HepG2 (cell line): ENCODE measurements around the gene ACTN1. TPM values are rescaled to one million over a fixed set of nuclear protein-coding genes. Genes with fewer than 3 reads are reported as not detected.
A peak's percentile ranks its signal among the peaks of the same experiment; 100 is the strongest.

Experiments used
- ATAC-seq: fragments of 200-7000 bp; cut with Tn5 transposase; 3 replicates; pipeline ENCODE4 v1.9.1; 2020; ENCODE audit warnings: mild to moderate bottlenecking, moderate library complexity
- BruUV-seq: library from RNA; stranded (reverse); fragments of 400-500 nt; replicated peaks from 2 replicates; lab custom pipeline; 2021; lab: Mats Ljungman, UMichigan
- CTCF ChIA-PET: fragments of 300-600 bp; formaldehyde crosslinking; extraction: SDS; loops from one replicate; lab custom pipeline; 2021; ENCODE audit warnings: low total read pairs, inconsistent platforms, low intra/inter-chr PET ratio; lab: Yijun Ruan, JAX
- POLR2A ChIA-PET: fragments of 350-600 bp; sonication (Branson Sonifier 250); formaldehyde crosslinking; loops from one replicate; lab custom pipeline; 2020; ENCODE audit warnings: antibody characterized with exemption, inconsistent platforms; lab: Yijun Ruan, JAX
- DNase-seq: peaks from one replicate; pipeline ENCODE4 v3.0.0-alpha.2; 2015; ENCODE audit warnings: low spot score
- FAIRE-seq: peaks from 3 replicates; lab custom pipeline; 2011; peaks lifted over from hg19 to GRCh38; lab: Jason Lieb, UNC
- H2AFZ ChIP-seq: one replicate; pipeline ENCODE4 v1.6.1; 2011; ENCODE audit warnings: low read length, inconsistent platforms
- H3K27ac ChIP-seq: fragments of 300-600 bp; 3 replicates; pipeline ENCODE4 v1.8.0; 2011; ENCODE audit warnings: mixed run types, mild to moderate bottlenecking, mixed read lengths, low read length, inconsistent platforms; ENCODE audit not compliant: insufficient read depth; ENCODE audit errors: extremely low read length
- H3K27me3 ChIP-seq, 2 experiments: fragments of 200-600 bp in 1 of 2; 2 replicates in 1 of 2; 3 replicates in 1 of 2; pipeline versions ENCODE4 v1.6.0 to v1.8.0; 2011; ENCODE audit warnings: low read length in 2 of 2, mild to moderate bottlenecking in 2 of 2, moderate library complexity in 2 of 2, inconsistent platforms in 1 of 2; ENCODE audit not compliant: insufficient read depth in 2 of 2, control insufficient read depth in 1 of 2
- H3K36me3 ChIP-seq, 2 experiments: fragments of 200-600 bp in 1 of 2; replicated peaks in 1 of 2; 2 replicates in 1 of 2; 3 replicates in 1 of 2; pipeline versions ENCODE4 v1.5.1 to v1.8.0; 2011; ENCODE audit warnings: low read length in 2 of 2, inconsistent platforms in 1 of 2; ENCODE audit not compliant: insufficient read depth in 2 of 2, control insufficient read depth in 1 of 2
- H3K4me1 ChIP-seq: 2 replicates; pipeline ENCODE4 v1.5.1; 2012; ENCODE audit warnings: low read length, inconsistent platforms; ENCODE audit not compliant: insufficient read depth
- H3K4me2 ChIP-seq: 2 replicates; pipeline ENCODE4 v1.6.0; 2011; ENCODE audit warnings: low read depth, low read length, inconsistent platforms
- H3K4me3 ChIP-seq, 3 experiments: fragments of 200-600 bp in 1 of 3; sonication (generic), shearing (Covaris generic) in 1 of 3; replicated peaks in 1 of 3; 2 replicates each; pipeline ENCODE4 v1.5.1; 2011 to 2016; ENCODE audit warnings: low read length in 3 of 3, inconsistent platforms in 2 of 3, low read depth in 2 of 3, mild to moderate bottlenecking in 2 of 3, control low read depth in 1 of 3, mixed read lengths in 1 of 3; ENCODE audit not compliant: insufficient read depth in 1 of 3
- H3K79me2 ChIP-seq: one replicate; pipeline ENCODE4 v1.6.1; 2011; ENCODE audit warnings: low read length, inconsistent platforms; ENCODE audit not compliant: insufficient read depth
- H3K9ac ChIP-seq: 2 replicates; pipeline ENCODE4 v1.6.0; 2011; ENCODE audit warnings: mild to moderate bottlenecking, low read depth, low read length, inconsistent platforms; ENCODE audit not compliant: insufficient read depth
- H3K9me3 ChIP-seq: 2 replicates; pipeline ENCODE4 v1.5.1; 2012; ENCODE audit warnings: mild to moderate bottlenecking, low read length
- H4K20me1 ChIP-seq: 2 replicates; pipeline ENCODE4 v1.6.0; 2011; ENCODE audit warnings: inconsistent platforms, mild to moderate bottlenecking, low read length, moderate library complexity; ENCODE audit not compliant: insufficient read depth
- BCL6 ChIP-seq: IDR thresholded peaks from 2 replicates; pipeline ENCODE4 v1.6.1; 2016; ENCODE audit warnings: missing genetic modification reagents, missing compliant biosample characterization
- MAF1 ChIP-seq: sonication (generic); formaldehyde crosslinking; IDR thresholded peaks from 2 replicates; pipeline ENCODE4 v1.5.0; 2020; ENCODE audit warnings: missing genetic modification reagents, borderline replicate concordance
- RBM22 ChIP-seq: fragments of 200-400 bp; formaldehyde crosslinking; optimal IDR thresholded peaks from 2 replicates; pipeline ENCODE3; 2017; ENCODE audit warnings: mild to moderate bottlenecking, low read length, moderate library complexity
- REL ChIP-seq: sonication (generic); formaldehyde crosslinking; conservative IDR thresholded peaks from 2 replicates; pipeline ENCODE4 v1.8.0; 2022; ENCODE audit warnings: mild to moderate bottlenecking, missing genetic modification reagents, moderate library complexity
- ZNF331 ChIP-seq: sonication (generic); formaldehyde crosslinking; IDR thresholded peaks from 2 replicates; pipeline ENCODE4 v1.4.0; 2020; ENCODE audit warnings: missing genetic modification reagents
- ZNF414 ChIP-seq: sonication (generic); formaldehyde crosslinking; IDR thresholded peaks from 2 replicates; pipeline ENCODE4 v1.5.0; 2020; ENCODE audit warnings: missing genetic modification reagents
- WGBS: methylation state at CpG from one replicate; pipeline ENCODE4 v1.1.6; 2017; ENCODE audit warnings: low lambda C conversion rate; 5-methylcytosine and 5-hydroxymethylcytosine counted together
- in situ Hi-C: cut with HindIII; loops from 2 replicates; pipeline ENCODE4 v1.10.0; 2017; ENCODE audit warnings: low pct_unique_long_range_greater_than_20kb; ENCODE audit not compliant: extremely low pct_ligation_motif_present
- intact Hi-C: fragments of 100-400 bp; cut with micrococcal nuclease; formaldehyde crosslinking; loops from one replicate; pipeline ENCODE4 v1.10.0; 2022; ENCODE audit not compliant: unreplicated experiment
- polyA plus RNA-seq, 8 experiments: library from polyadenylated mRNA; depleted of rRNA in 3 of 8; stranded (reverse) in 7 of 8; unstranded in 1 of 8; fragments of >200 nt; fragmentation: Illumina TruSeq in 4 of 8; extraction: Trizol in 4 of 8; gene quantifications; 2 replicates each; pipeline versions ENCODE4 v1.2.1 to v1.2.3, GENCODE V29; 2011 to 2016; ENCODE audit warnings: low read depth in 4 of 8, missing spikeins in 1 of 8, mixed read lengths in 1 of 8; ENCODE audit not compliant: insufficient read depth in 1 of 8
- total RNA-seq, 5 experiments: library from RNA; depleted of rRNA; stranded (reverse); fragments of >200 nt; fragmentation: Illumina TruSeq; extraction: Trizol; gene quantifications; 2 replicates each; pipeline ENCODE4 v1.2.3, GENCODE V29; 2016; ENCODE audit warnings: low read depth in 1 of 5

ACTN1 gene
- total and polyA plus RNA-seq, 2 of the 13 experiments (the other 11 are each of a cell fraction or from before 2014, with no cell fraction given): 58.6 to 162 TPM

GRCh38 chr14:68955164-68955850 is 23.8 kb downstream of the ACTN1 start (continued):
- TF ChIP-seq ZNF414 (peak; percentile 80; the same call in 1 of the 2 replicates), MAF1 (CRISPR knock-in tag) (peak; percentile 40; the same call in 1 of the 2 replicates), BCL6 (CRISPR knock-in tag) (peak; percentile 83), ZNF331 (CRISPR knock-in tag) (peak; percentile 84)

- Histone ChIP-seq H2AFZ (no peak overlapping the region), H3K27ac (peak overlapping the region; percentile 51), H3K4me3 (no peak overlapping the region), H3K27me3 (no peaks in the 10 kb centered on the region), H3K36me3 (peaks cover 2 to 20% of the 10 kb centered on the region in 2 experiments; a peak in 2 of 5 replicates), H3K9me3 (no peaks in the 10 kb centered on the region), H3K4me1 (peaks cover 99% of the 10 kb centered on the region), H4K20me1 (peaks cover 30% of the 10 kb centered on the region), H3K9ac (no peak overlapping the region), H3K4me2 (peak overlapping the region; percentile 28), H3K79me2 (peaks cover 97% of the 10 kb centered on the region)
- ATAC-seq (no peak), DNase-seq (no peak), FAIRE-seq (no peak)
- BruUV-seq: no TSS peak
- POLR2A ChIA-PET: interaction anchor here (1.9 kb wide), 1 partner anchor 14 kb away, joined by 12 read pairs; no protein-coding TSS in a partner anchor
- intact Hi-C loops (no loop called here), in situ Hi-C loops (no loop called here)
- TF ChIP-seq REL (no peak), RBM22 (peak; percentile 34)
- CTCF ChIA-PET: no interaction called here
- WGBS: 96% methylated on average over 4 of the region's 4 CpGs
These were observed 25.9 kb downstream of the ACTN1 start for GRCh38 chr14:68953196-68953555.
